ENCODE measurements around the gene ATG5.

DNA sequence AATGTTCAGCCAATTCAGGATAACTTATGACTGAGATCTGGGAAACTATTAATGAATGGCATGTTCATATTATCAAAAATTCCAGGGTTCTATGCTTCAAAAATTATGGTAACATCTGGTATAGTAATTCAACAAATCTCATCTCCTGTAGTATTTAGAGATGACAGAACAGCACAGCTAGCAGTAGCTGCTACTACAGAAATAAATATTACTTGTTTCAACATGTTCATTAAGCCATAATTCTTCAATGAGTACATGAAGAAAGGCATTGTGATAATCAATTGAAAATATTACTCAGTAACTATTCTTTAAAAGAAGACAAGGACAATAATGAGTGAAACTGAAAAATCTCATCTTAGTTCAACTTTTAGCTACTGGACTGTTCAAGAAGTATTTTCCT, 66.8 kb downstream of the ATG5 start:
- no peak for TF ChIP-seq POLR2A (IDR thresholded peaks at IDR 0.05; ENCODE audit: low read depth, low read length)
- TF ChIP-seq POLR2AphosphoS5 (IDR thresholded peaks at IDR 0.05; ENCODE audit: low read depth, low read length): no peak

All from GM12892 (cell line).